ENCODE measurements around the gene EPN3. TPM values are rescaled to one million over a fixed set of nuclear protein-coding genes. Genes with fewer than 3 reads are reported as not detected.

Gene EPN3
- total RNA-seq, 1 donor from 2014 or later, result 9.1 TPM

DNA sequence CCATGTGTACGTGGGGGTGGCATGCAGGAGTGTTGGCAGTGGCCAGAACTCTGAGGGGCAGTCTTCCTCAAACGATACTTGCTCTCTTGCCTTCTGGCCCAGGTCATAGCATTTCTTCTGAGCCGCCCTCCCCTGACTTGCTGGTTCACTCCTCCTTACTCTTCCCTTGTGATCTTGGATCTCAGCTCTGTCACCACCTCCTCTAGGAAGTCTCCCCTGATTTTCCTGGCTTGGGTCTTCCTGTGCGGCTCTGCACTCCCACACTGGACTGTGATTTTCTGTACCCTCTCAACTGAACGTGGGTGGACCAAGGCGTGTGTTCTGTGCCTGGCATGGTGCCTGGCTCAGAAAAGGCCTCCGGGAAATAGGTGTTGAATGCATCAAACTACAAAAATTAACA, 2.9 kb downstream of the EPN3 start:
- DNase-seq (ENCODE audit: low spot score, unreplicated experiment), result no peak
- Mint-ChIP-seq H3K4me1 (ENCODE audit: low read depth) (peaks cover 37% of the 10 kb centered on the region), H3K36me3 (ENCODE audit: insufficient read depth) (peaks cover 5% of the 10 kb centered on the region), H3K27ac (no peak overlapping the region), H3K27me3 (peaks cover 15% of the 10 kb centered on the region), H3K4me3 (ENCODE audit: low read depth) (no peak overlapping the region), H3K9me3 (ENCODE audit: low read depth) (no peaks in the 10 kb centered on the region)
- TF ChIP-seq, protein P1, sequence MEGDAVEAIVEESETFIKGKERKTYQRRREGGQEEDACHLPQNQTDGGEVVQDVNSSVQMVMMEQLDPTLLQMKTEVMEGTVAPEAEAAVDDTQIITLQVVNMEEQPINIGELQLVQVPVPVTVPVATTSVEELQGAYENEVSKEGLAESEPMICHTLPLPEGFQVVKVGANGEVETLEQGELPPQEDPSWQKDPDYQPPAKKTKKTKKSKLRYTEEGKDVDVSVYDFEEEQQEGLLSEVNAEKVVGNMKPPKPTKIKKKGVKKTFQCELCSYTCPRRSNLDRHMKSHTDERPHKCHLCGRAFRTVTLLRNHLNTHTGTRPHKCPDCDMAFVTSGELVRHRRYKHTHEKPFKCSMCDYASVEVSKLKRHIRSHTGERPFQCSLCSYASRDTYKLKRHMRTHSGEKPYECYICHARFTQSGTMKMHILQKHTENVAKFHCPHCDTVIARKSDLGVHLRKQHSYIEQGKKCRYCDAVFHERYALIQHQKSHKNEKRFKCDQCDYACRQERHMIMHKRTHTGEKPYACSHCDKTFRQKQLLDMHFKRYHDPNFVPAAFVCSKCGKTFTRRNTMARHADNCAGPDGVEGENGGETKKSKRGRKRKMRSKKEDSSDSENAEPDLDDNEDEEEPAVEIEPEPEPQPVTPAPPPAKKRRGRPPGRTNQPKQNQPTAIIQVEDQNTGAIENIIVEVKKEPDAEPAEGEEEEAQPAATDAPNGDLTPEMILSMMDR (IDR thresholded peaks at IDR 0.05; ENCODE audit: unreplicated experiment), result no peak

DNA sequence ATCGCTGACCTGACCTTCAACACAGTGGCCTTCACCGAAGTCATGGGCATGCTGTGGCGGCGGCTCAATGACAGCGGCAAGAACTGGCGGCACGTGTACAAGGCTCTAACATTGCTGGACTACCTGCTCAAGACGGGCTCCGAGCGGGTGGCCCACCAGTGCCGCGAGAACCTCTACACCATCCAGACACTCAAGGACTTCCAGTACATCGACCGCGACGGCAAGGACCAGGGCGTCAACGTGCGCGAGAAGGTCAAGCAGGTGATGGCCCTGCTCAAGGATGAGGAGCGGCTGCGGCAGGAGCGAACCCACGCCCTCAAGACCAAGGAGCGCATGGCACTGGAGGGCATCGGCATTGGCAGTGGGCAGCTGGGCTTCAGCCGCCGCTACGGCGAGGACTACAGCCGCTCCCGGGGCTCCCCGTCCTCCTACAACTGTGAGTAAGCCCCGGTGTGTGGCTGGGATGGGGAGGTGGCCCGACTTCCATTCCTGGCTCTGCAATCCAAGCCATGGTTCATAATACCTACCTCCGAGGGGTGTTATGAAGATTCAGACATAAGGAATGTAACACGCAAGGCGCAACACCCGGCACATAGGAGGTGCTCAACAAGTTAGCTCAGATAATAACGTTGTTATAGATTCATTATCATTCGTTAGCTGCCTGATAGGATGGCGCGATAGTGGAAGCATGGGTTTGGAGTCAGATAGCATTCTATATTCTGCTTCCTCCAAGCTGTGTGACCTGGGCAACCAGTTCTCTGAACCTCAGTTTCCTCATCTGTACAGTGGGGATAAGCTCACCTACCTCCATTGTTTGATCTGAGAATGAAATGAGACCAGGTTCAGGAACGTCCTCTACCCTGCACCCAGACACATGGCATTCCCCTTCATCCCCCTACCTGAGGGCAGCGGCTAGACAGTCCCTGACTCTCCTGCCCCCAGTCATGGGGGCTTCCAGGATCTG, 4.4 kb downstream of the EPN3 start:
- Mint-ChIP-seq H3K9me3 (ENCODE audit: low read depth) (no peaks in the 10 kb centered on the region), H3K4me3 (ENCODE audit: low read depth) (no peak overlapping the region), H3K27ac (no peak overlapping the region), H3K4me1 (ENCODE audit: low read depth) (peaks cover 31% of the 10 kb centered on the region), H3K27me3 (peaks cover 12% of the 10 kb centered on the region), H3K36me3 (ENCODE audit: insufficient read depth) (peaks cover 5% of the 10 kb centered on the region)
- TF ChIP-seq, protein P1 (IDR thresholded peaks at IDR 0.05; ENCODE audit: unreplicated experiment), result no peak
- no peak for DNase-seq (ENCODE audit: low spot score, unreplicated experiment)

DNA sequence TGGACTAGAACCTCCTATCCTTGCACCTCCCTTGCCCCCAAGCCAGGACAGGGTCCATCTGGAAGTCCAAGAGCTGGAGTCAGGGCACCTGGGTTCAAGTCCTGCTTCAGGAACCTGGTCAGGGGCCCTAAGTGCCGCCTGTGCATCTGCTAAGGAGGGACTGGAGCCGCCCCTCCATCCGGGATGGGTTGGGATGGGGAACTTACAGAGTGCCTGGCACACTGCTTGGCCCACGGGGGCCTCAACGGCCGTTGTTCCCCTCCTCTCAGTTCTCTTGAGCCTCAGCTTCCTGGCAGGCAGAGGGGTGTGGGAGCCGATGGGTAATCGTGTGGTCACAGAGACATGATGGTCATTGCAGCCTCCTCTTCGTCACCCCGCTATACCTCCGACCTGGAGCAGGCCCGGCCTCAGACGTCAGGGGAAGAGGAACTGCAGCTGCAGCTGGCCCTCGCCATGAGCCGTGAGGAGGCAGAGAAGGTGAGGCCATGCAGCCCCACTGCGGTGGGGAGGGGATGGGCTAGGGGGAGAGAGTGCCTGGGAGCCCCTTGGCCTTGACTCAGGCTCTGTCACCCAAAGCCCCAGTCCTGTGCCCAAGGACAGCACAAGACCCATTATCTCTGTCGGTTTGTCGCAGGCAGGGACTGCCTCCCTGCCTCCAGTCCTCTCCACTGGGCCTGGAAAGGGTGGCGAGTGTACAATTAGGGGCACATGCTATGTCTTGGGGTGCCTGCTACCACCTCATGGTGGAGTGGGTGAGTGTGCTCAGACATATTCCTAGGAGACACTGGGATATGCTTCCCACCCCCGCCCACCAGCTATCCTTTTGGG, 5.4 kb downstream of the EPN3 start:
- Mint-ChIP-seq H3K36me3 (ENCODE audit: insufficient read depth) (peaks cover 5% of the 10 kb centered on the region), H3K4me1 (ENCODE audit: low read depth) (peaks cover 33% of the 10 kb centered on the region), H3K4me3 (ENCODE audit: low read depth) (no peak overlapping the region), H3K27me3 (peaks cover 12% of the 10 kb centered on the region), H3K9me3 (ENCODE audit: low read depth) (no peaks in the 10 kb centered on the region), H3K27ac (no peak overlapping the region)
- DNase-seq (ENCODE audit: low spot score, unreplicated experiment), result no peak
- TF ChIP-seq, protein P1 (IDR thresholded peaks at IDR 0.05; ENCODE audit: unreplicated experiment), result no peak

DNA sequence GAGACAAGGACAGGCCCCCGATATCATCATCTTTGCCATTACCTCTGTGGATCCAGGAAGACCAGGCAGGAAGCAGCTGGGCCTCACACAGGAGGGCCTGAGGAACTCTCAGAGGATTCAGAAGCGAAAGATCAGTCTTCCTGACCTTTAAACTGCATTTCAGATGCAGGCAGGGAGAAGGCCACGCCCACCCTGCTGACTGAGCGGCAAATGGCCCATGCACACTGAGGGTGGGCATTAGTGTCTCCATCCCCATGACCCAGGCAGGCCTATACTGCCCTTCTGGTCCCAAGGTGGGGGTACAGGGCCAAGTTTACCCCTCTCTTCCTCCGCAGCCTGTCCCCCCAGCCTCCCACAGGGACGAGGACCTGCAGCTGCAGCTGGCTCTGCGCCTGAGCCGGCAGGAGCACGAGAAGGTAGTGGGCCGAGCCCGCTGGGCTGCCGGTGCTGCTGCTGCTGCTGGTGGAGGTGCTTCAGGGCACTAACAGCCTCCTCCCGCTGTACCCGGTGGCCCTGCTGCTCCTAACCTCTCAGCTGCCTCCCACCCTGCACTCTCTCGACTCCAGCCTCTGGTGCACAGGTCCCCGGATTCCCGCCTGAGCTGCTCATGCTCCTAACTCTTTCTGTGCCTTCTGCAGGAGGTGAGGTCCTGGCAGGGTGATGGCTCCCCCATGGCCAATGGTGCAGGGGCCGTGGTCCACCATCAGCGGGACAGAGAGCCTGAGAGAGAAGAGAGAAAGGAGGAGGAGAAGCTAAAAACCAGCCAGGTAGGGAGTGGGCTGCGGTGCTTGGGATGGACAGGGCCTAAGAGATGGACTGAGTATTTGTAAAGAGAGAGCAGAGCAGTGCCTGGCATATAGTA, 6.2 kb downstream of the EPN3 start:
- peaks cover 33% of the 10 kb centered on the region for H3K4me1 Mint-ChIP-seq (ENCODE audit: low read depth)
- H3K27ac Mint-ChIP-seq, result no peak overlapping the region
- no peak overlapping the region for H3K4me3 Mint-ChIP-seq (ENCODE audit: low read depth)
- H3K9me3 Mint-ChIP-seq (ENCODE audit: low read depth), result no peaks in the 10 kb centered on the region
- H3K27me3 Mint-ChIP-seq, result peaks cover 6% of the 10 kb centered on the region
- TF ChIP-seq, protein P1 (IDR thresholded peaks at IDR 0.05; ENCODE audit: unreplicated experiment), result no peak
- no peak for DNase-seq (ENCODE audit: low spot score, unreplicated experiment)
- H3K36me3 Mint-ChIP-seq (ENCODE audit: insufficient read depth), result peaks cover 5% of the 10 kb centered on the region
